ENCODE data around the gene JAM3.

Gene JAM3

GRCh38 chr11:134068829-134069425 lies at the start of gene JAM3:
JAM3 (plus strand) TSS chr11:134069072; CDS start chr11:134069084, 12 bp downstream.
- FAIRE-seq = no peak

DNA sequence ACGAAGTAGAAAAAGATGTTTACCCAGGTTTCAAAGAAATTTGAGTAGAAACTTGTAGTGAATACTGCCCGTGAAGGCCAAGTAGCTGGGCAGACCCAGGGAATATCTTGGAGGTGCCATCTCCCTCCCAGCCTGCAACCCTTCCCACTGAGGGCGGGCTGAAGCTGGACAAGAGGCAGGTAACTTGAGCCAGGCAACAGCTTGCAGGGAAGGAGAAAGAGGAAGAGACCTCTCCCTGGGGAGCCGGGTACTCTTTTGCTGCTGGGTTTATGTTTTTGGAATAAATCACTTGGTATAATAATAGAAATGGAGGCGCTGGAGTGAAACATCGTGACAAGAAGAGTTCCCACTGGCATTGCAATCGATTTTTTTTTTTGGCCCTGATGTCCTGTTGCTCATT lies 49.4 kb upstream of the JAM3 start:
- no peak for FAIRE-seq

DNA sequence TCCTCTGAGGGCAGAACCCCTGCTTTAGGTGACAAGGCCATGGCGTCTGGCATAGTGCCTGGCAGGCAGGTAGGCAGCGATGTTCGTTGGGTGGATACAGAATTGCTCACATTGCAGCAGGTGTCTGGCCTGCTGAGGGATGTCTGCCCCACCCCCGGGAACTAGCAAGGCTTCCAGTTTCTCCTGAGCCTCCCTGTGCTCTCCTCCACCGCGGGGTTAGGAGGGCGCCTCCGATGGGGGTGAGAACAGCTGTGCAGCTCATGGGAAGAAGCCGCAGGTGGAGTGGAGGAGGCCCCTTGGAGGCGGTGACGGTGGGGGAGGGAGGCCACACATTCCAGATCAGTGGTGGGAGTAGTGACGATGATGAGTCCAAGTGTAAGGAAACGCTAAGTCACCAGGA lies 48.3 kb upstream of the JAM3 start:
- FAIRE-seq = no peak

- no peak for FAIRE-seq
Measured at GRCh38 chr11:134021326-134021725, 47.5 kb upstream of the JAM3 start.

GRCh38 chr11:134022748-134023147 lies 46.1 kb upstream of the JAM3 start:
- no peak for FAIRE-seq

DNA sequence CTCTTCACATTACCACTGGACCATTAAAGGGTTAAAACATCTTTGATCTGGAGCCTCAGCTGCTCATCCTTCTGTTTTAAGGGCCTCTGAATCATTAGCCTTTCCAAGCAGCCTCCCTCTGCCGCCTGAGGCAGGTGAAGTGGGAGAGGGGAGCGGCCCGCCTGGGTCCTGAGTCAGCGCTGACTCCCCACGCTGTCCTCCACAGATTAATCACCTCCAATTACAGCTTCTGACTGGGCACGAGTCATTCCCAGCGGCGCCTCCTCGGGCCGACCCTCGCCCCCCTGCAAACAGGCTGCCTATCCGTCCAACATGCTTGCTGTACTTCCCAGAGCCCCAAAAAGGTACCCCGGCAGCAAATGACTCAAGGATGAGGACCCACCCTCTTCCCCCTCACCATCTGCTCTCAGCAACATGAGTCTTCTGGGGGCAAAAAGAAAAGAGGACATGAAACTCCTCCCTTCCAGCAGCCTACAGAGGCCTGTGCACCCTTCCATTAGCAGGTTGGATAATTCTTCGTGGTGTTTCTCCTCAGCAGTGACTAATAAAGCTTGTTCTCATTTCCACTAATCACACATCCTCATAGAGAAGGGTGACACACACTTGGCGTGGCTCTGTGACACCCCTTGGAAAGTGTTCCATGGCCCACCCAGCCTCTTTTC lies 44.3 kb upstream of the JAM3 start:
- FAIRE-seq = no peak

DNA sequence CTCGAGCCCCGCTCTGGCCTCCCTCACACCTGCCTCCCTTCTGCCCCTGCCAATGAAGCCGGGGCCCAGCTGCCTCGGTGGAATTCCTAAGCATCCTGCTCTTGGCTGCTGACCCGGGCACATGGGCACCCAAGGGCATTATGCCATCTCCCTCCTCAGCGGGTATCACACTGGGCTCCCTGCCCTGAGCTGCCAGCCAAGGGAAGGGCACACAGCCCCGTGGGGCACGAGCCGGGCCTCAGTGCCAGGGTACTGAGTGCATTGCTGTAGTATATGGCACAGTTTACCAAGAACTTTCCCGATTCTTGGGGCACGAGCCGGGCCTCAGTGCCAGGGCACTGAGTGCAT lies 43.8 kb upstream of the JAM3 start:
- no peak for FAIRE-seq

DNA sequence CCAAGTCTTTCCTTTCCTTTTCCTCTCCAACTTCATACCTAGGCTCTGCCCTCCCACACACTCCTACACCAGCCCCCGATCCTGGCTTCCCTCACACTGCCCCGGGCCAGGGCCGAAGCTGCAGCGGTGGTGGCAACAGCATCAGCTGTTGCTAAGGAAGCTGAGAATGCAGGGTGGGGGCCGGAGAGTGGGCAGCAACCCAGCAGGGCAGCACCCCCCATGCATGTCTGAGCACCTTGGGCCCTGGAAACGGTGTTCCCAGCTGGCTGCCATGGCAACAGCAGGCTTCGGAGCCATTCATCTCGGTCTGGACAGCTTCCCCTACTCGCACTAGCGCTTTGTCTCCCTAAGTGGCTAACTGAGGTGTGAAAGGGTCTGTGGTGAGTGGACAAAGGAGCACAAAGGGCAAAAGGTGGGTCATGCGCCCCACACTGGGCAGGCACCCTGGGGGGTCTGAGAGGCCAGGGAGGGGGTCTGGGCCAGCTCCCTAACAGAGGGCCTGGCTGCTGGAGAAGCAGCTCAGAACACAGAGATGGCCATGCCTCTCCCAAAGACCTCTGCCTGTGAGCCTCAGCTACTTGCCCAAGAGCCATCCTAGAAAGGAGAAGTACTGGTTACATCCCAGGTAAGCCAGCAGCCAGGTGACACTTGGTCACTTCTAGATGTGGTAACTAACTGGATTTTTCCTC lies 42.1 kb upstream of the JAM3 start:
- FAIRE-seq = no peak

- FAIRE-seq = no peak
Measured at GRCh38 chr11:134027671-134028070, 41.2 kb upstream of the JAM3 start.

GRCh38 chr11:134028368-134028920 lies 40.4 kb upstream of the JAM3 start:
- no peak for FAIRE-seq

- FAIRE-seq = no peak
Measured at GRCh38 chr11:134030853-134031252, 38.0 kb upstream of the JAM3 start.

- FAIRE-seq = no peak
Measured at GRCh38 chr11:134032043-134032442, 36.8 kb upstream of the JAM3 start.

DNA sequence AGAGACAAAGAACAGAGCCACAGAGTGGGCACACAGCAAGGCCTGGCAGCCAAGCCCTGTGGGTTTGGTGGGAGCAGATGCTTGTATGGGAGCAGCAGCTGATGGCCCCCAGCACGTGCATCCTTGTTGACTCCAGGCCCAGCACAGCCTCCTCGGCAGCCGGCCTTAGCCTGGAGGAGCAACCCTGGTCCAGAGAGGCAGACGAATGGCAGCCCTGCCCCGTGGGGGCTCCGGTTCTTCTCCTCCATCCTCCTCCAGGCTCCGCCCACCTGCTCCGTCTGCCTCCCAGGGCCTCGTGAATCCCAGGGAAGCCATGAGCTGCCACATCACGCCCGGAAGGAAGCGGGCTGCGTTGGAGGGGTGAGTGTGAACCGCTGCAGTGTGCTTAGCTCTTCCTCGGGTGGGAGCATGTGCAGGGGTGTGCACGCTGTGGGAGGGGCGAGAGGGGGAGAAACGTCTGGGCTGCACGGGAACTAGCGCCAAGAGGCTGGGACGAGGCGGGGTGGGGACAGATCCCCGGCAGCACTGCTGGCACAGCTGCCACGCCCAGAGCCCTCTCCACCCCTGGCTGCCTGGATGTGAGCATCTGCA lies 36.3 kb upstream of the JAM3 start:
- FAIRE-seq = no peak

GRCh38 chr11:134033276-134033675 lies 35.6 kb upstream of the JAM3 start:
- no peak for FAIRE-seq

GRCh38 chr11:134033696-134034491 lies 35.0 kb upstream of the JAM3 start:
- peak; percentile 70 for FAIRE-seq

- FAIRE-seq = no peak
Measured at GRCh38 chr11:134034496-134035381, 34.1 kb upstream of the JAM3 start.

GRCh38 chr11:134036492-134037045 lies 32.3 kb upstream of the JAM3 start:
- no peak for FAIRE-seq

GRCh38 chr11:134037046-134037908 lies 31.6 kb upstream of the JAM3 start:
- FAIRE-seq = no peak

DNA sequence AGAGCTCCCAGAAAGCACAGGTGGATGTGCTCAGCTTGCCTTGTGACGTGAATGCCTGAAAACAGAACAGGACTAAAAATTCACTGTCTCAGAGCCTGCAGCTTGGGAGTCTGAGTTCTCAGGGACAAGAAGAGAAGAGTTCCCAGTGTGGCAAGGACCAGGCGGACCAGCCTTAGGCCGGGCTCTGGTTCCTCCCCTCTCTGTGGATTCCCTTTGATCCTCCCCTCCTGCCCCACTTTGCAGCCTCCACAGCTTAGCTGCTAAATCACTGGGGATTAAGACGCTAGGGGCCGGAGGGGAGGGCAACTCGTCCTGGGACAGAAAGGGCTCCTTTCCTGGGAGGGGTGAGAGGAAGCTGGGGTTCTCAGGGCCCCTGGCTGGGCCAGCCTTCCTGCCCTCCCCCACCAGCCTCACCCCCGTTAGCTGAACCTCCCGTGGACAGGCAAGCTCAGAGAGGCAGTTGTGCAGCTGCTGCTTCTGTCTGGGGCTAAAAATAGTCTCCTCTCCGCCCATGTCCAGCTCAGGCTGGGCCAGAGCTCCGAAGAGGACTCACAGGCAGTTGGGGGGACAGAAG lies 29.9 kb upstream of the JAM3 start:
- FAIRE-seq = no peak
